Activated naive CD8-positive, alpha-beta T cell treated with anti-CD3 and anti-CD28 coated beads for 36 hours (primary cell): ENCODE results near the gene TRIM2. TPM values are rescaled to one million over a fixed set of nuclear protein-coding genes. Genes with fewer than 3 reads are reported as not detected.

Source experiments
- DNase-seq: peaks from one replicate; pipeline ENCODE4 v3.0.0; 2021
- H3K27ac Mint-ChIP-seq: one replicate; pipeline ENCODE4 v1.8.0; 2022; ENCODE audit warnings: mild to moderate bottlenecking, moderate library complexity, mixed read lengths
- H3K27me3 Mint-ChIP-seq: one replicate; pipeline ENCODE4 v1.8.0; 2022; ENCODE audit warnings: mild to moderate bottlenecking, mixed read lengths
- H3K36me3 Mint-ChIP-seq: one replicate; pipeline ENCODE4 v1.8.0; 2021; ENCODE audit warnings: mild to moderate bottlenecking, mixed read lengths
- H3K4me1 Mint-ChIP-seq: one replicate; pipeline ENCODE4 v1.8.0; 2021; ENCODE audit warnings: mixed read lengths
- H3K4me3 Mint-ChIP-seq: one replicate; pipeline ENCODE4 v1.8.0; 2022; ENCODE audit warnings: mild to moderate bottlenecking, moderate library complexity, mixed read lengths
- H3K9me3 Mint-ChIP-seq: one replicate; pipeline ENCODE4 v1.8.0; 2022; ENCODE audit warnings: mixed read lengths
- total RNA-seq, 2 experiments: library from RNA; stranded (reverse); gene quantifications; one replicate each; pipeline ENCODE4 v1.2.3, GENCODE V29; 2021

Gene TRIM2
- total RNA-seq, 2 experiments from 2014 or later: 0.54 to 0.76 TPM

DNA sequence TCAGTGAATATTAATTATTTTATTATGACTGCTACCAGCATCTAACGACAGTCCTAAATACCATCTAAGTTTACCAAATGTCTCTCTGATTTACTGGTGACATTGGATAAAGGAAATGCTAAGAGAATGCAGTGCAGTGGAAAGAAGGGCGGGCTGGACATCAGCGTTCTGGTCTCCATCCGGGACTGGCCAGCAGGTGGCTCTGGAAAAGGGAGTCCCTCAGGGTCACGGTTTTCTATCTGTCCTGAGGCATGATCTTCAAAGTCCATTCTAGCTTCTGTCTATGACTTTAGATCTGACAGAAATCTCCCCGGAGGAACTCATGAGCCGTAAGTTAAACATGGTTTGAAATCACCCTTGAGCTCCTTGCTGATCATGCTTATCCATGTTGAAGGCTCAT is 3.3 kb downstream of the TRIM2 start:
- H3K9me3 Mint-ChIP-seq: peaks cover 3% of the 10 kb centered on the region
- H3K27me3 Mint-ChIP-seq: no peaks in the 10 kb centered on the region
- H3K4me1 Mint-ChIP-seq: peaks cover 31% of the 10 kb centered on the region
- H3K27ac Mint-ChIP-seq: no peak overlapping the region
- no peaks in the 10 kb centered on the region for H3K36me3 Mint-ChIP-seq
- H3K4me3 Mint-ChIP-seq: no peak overlapping the region
- no peak for DNase-seq

DNA sequence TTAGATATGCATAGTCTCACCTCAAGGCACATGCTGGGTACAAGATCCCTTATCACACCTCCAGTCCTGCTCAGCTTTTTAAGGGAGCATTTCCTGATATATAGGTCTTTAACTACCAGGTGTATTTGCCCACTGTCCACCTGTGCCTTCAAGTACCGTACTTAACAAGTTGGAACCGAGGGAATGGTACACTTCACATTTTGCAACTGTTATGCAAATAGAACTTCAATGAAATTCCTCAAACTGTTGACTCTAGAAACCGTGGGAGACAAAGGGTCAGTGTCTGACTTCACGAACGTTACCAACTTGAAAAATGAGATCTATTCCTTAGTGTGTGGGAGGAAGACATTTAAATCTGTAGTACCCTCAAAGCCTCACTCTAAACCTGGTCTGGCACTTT is 5.2 kb downstream of the TRIM2 start:
- H3K27ac Mint-ChIP-seq: no peak overlapping the region
- no peak overlapping the region for H3K4me3 Mint-ChIP-seq
- no peaks in the 10 kb centered on the region for H3K36me3 Mint-ChIP-seq
- no peak for DNase-seq
- H3K27me3 Mint-ChIP-seq: no peaks in the 10 kb centered on the region
- peaks cover 35% of the 10 kb centered on the region for H3K4me1 Mint-ChIP-seq
- H3K9me3 Mint-ChIP-seq: peaks cover 3% of the 10 kb centered on the region

DNA sequence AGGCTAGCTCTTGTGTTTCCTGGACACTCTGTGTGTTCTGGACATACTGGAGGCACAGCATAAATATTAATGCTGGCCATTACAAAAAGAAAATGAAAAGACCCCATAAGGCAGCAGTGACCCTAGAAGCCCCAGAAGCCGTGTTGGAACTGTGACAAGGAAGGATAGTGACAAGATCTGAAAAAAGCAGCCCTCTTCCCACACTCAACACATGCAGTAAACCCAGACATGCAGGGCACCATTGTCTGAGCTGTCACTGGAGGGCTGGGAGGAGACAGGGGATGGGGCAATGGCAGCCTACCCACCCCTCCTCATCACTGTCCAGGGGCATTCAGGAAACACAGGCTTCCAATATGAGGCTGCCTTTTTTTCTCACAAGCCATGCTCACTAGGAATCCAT is 6.5 kb downstream of the TRIM2 start:
- Mint-ChIP-seq H3K27me3 (no peaks in the 10 kb centered on the region), H3K4me1 (peaks cover 24% of the 10 kb centered on the region), H3K4me3 (no peak overlapping the region), H3K27ac (no peak overlapping the region), H3K9me3 (peaks cover 3% of the 10 kb centered on the region), H3K36me3 (no peaks in the 10 kb centered on the region)
- no peak for DNase-seq

DNA sequence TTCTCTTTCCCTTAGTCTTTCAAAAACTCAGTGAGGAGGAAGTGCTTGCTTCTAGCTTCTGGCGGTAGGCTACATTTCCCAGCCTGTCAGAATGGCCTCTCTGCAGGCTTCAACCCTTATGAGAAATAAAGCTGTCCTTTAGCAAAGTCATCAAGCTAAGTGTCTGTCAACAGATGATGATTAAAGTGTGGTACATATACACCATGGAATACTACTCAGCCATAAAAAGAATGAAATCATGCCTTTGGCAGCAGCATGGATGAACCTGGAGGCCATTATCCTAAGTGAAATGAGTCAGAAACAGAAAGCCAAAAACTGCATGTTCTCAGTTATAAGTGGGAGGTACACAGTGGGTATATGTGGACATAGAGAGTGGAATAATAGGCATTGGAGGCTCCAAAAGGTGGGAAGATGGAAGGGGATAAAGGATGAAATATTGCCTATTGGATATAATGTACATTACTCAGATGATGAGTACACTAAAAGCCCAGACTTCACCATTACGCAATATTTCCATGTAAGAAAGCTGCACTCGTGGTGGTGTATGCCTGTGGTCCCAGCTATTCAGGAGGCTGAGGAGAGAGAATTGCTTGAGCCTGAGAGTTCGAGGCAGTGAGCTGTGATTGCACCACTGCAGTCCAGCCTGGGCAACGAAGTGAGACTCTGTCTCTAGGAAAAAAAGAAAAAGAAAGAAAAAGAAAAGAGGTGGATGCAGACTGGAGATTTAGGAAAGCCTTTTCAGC is 7.9 kb downstream of the TRIM2 start:
- no peaks in the 10 kb centered on the region for H3K36me3 Mint-ChIP-seq
- H3K9me3 Mint-ChIP-seq: peaks cover 3% of the 10 kb centered on the region
- peak overlapping the region; percentile 44 for H3K4me3 Mint-ChIP-seq
- peaks cover 12% of the 10 kb centered on the region for H3K4me1 Mint-ChIP-seq
- no peak for DNase-seq
- H3K27me3 Mint-ChIP-seq: no peaks in the 10 kb centered on the region
- H3K27ac Mint-ChIP-seq: peak overlapping the region; percentile 34

DNA sequence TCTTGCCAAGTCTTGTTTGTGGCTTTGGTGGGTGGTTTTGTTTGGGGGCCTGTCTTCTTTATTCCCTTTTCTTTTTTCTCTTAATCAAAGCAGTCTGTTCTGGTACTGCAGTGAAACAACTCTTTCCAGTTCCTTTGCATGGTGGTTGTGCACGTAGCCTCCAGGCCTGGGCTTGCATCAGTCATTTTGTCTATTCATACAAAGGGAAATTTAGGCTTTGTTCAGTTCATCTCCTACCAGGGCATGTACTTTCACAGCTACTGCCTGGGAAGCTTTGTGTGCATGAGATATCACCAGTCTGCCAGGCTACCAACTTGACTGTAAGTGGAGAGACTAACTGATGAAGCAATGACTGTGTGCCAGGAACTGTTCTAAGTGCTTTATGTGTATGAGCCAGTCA is 8.5 kb downstream of the TRIM2 start:
- H3K36me3 Mint-ChIP-seq: no peaks in the 10 kb centered on the region
- H3K9me3 Mint-ChIP-seq: peaks cover 3% of the 10 kb centered on the region
- no peak overlapping the region for H3K27ac Mint-ChIP-seq
- H3K4me3 Mint-ChIP-seq: peak overlapping the region; percentile 44
- no peak for DNase-seq
- no peaks in the 10 kb centered on the region for H3K27me3 Mint-ChIP-seq
- H3K4me1 Mint-ChIP-seq: peaks cover 11% of the 10 kb centered on the region

DNA sequence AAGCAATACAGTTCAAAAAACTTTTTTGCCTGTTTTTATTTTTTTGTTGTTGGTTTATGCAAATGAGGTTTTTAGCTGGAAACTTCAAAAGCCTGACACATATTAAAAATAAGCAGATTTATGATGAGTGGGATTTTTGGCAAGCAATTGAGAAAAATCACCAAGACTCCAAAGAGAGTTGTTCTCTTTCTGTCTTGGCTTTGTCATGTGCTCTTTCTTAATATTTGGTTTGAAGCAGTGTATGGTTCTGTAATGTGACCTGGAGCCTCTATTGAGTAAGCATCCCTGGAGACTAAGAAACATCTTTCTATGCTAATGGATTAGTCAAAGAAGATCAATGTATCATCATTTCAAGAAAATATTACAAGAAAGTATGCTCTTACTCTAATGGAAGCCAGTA is 11.7 kb downstream of the TRIM2 start:
- peaks cover 15% of the 10 kb centered on the region for H3K4me1 Mint-ChIP-seq
- no peak for DNase-seq
- peaks cover 5% of the 10 kb centered on the region for H3K27me3 Mint-ChIP-seq
- H3K4me3 Mint-ChIP-seq: no peak overlapping the region
- peaks cover 3% of the 10 kb centered on the region for H3K9me3 Mint-ChIP-seq
- H3K27ac Mint-ChIP-seq: no peak overlapping the region
- no peaks in the 10 kb centered on the region for H3K36me3 Mint-ChIP-seq

DNA sequence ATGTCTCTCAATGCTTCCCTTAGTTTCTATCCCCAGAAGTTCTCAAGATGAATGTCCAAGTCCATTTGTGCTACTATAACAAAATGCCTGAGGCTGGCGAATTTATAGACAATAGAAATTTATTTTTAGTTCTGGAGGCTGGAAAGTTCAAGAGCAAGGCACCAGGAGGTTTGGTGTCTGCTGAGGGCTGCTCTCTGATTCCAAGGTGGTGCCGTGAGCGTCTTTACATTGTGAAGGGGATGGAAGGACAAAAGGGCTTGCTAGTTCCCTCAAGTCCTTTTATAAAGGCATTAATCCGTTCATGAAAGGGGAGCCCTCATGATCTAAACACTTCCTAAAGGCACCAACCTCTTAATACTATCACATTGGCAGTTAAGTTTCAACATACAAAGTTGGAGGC is 12.3 kb downstream of the TRIM2 start:
- Mint-ChIP-seq H3K9me3 (peaks cover 3% of the 10 kb centered on the region), H3K27me3 (peaks cover 8% of the 10 kb centered on the region), H3K4me3 (no peak overlapping the region), H3K36me3 (no peaks in the 10 kb centered on the region), H3K27ac (no peak overlapping the region), H3K4me1 (peaks cover 20% of the 10 kb centered on the region)
- DNase-seq: no peak

DNA sequence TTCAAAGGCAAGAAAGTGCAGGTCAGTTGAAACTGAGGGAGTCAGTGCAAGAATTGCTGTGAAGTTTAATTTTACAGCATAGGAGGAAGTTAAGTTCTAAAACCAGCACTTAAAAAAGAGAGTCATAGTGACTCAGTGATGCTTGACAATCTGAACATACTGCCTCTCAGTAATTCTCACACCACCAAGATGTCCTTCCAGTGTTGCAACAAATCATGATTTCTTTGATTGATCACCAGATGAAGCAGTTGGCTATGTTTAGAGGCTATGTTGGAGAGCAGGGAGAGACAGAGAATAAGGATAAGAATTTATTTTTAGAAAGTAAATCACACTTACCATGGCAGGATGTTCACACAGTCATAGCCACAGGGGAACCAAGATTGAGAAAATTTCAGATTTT is 13.2 kb downstream of the TRIM2 start:
- no peak overlapping the region for H3K27ac Mint-ChIP-seq
- H3K36me3 Mint-ChIP-seq: no peaks in the 10 kb centered on the region
- no peaks in the 10 kb centered on the region for H3K9me3 Mint-ChIP-seq
- H3K4me3 Mint-ChIP-seq: no peak overlapping the region
- peaks cover 12% of the 10 kb centered on the region for H3K27me3 Mint-ChIP-seq
- no peak for DNase-seq
- H3K4me1 Mint-ChIP-seq: peaks cover 21% of the 10 kb centered on the region

DNA sequence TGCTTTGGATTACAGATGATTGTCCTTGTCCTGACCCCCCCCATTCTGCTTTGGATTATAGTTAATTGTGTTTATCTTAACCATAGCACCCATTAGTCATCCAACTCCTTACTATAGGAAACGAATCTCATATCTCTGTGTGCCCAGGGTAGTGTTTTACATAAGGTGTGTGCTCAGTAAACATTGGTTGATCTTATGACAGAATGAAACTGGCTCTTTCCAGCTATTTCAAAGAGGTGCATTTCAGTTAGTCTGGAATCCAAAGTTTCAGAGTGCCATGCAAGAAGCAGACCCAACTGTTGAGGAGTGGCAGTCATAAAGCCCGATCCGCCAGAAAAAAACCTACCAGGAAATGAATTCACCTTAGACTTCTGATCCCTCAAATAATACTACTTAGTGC is 14.7 kb downstream of the TRIM2 start:
- Mint-ChIP-seq H3K27me3 (peaks cover 21% of the 10 kb centered on the region), H3K9me3 (no peaks in the 10 kb centered on the region), H3K36me3 (no peaks in the 10 kb centered on the region), H3K27ac (no peak overlapping the region), H3K4me1 (peaks cover 24% of the 10 kb centered on the region), H3K4me3 (no peak overlapping the region)
- DNase-seq: no peak

DNA sequence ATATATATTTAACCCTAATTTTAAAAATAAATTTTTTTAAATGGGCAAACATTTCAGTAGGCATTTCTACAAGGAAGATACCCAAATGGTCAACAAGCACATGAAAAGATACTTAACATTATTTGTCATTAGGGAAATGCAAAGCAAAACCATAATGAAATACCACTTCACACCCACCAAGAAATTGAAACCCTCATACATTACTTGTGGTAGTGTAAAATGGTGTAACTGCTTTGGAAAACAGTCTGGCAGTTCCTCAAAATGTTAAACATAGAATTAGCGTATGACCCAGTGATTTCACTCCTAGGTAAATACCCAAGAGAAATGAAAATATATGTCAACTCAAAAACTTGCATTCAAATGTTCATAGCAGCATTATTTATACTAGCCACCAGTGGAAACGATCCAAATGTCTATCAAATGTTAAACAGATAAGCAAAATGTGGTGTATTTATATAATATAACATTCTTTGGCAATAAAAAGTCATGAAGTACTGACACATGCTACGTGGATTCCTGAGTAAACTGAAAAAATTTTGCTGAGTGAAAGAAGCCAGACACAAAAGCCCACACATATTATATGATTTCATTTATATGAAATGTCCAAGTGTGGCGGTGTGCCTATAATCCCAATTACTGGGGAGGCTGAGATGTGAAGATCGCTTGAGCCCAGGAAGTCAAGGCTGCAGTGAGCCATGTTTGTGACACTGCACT is 16.6 kb downstream of the TRIM2 start:
- DNase-seq: no peak
- H3K27ac Mint-ChIP-seq: no peak overlapping the region
- H3K4me1 Mint-ChIP-seq: peaks cover 39% of the 10 kb centered on the region
- peaks cover 9% of the 10 kb centered on the region for H3K36me3 Mint-ChIP-seq
- H3K27me3 Mint-ChIP-seq: peaks cover 29% of the 10 kb centered on the region
- H3K4me3 Mint-ChIP-seq: no peak overlapping the region
- H3K9me3 Mint-ChIP-seq: peaks cover 9% of the 10 kb centered on the region

DNA sequence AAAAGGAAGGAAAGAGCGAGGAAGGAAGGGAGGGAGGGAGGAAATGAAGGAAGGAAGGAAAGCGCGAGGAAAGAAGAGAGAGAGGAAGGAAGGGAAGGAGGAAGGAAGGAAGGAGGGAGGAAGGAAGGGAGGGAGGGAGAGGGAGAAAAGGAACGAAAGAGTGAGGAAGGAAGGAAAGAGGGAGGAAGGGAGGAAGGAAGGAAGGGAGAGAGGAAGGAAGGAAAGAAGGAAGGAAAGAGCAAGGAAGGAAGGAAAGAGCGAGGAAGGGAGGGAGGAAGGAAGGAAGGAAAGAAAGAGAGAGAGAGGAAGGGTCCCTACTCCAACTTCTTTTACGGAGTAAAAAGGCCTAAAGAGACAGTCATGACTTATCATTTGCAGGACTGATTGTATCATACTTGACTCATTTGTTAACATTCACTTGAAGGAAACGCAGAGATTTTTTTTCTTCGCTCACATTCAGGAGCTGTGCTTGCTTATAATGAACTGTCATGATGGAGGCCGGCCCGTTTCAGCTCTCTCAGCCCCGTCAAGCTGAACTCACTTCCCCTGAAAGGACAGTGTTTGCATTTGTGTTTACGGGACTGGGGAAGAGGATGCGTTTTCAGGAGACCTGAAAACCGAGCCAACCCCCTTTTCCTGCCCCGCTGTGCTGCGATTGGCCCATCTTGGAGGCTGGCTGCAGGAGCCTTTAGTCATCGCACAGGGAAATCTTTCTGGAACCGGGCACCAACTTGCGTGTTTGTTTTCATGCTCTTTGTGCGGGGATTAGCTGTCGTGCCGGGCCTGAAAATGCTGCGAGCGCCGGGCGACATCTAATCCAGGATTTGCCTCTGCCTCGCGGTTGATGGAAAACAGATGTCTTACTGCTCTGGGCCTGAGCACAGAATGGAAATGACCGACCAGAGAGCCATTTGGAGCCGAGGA is 17.8 kb downstream of the TRIM2 start:
- H3K9me3 Mint-ChIP-seq: peaks cover 9% of the 10 kb centered on the region
- H3K4me3 Mint-ChIP-seq: peak overlapping the region; percentile 79
- H3K27me3 Mint-ChIP-seq: peaks cover 29% of the 10 kb centered on the region
- no peak overlapping the region for H3K27ac Mint-ChIP-seq
- peak; percentile 16 for DNase-seq
- peaks cover 9% of the 10 kb centered on the region for H3K36me3 Mint-ChIP-seq
- H3K4me1 Mint-ChIP-seq: peaks cover 39% of the 10 kb centered on the region

DNA sequence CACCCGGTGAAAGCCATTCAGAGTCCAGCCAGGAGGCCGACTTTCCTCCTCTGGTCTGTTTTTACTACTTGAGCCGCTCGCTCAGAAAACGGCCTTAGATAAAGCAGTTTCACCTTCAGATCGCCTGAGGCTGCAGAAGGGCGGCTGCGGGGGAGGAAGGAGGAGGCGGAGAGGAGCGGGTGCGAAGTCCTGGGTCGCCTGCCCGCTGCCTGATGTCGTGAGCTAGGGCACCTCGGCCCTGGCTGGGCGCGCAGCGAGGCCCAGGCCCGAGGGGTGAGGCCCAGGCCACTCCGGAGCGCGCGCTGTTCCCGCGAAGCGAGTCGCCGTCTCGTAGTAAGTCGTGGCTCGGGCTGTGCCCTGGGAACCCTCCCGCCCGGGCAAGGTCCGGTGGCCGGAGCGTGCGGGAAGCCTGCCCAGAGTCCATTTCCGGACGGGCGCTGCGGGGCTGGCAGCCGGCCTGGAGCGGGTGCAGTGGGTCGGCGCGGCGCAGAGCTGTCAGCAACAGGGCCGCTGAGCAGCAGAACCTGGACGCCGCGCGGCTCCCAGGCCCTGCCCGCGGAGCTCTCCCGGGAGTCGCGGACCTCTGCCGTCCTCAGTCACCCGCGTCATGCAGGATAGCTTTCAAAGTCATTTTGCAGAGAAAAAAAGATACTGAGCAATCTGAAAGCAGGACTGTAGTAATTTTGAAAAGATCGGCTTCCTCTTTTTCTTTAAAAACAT is 18.6 kb downstream of the TRIM2 start:
- Mint-ChIP-seq H3K27ac (peak overlapping the region; percentile 39), H3K4me1 (peaks cover 39% of the 10 kb centered on the region)

DNA sequence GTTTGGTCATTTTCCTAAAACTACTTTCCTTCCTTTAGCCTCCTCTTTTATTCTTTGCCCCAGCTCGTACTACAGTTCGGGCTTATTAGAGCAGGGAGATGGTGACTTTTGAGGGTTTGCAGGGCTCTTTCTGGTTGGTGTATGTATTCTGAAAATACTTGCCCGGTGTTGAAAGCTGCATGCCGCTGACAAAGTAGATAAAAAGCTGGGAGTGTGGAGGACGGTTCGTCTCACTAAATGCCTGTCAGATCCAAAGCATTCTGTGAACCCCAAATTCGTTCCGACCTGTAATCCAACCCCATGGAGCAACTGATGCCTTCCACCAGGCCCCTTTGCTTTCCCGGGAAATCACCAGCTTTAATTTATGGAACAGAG is 19.2 kb downstream of the TRIM2 start:
- Mint-ChIP-seq H3K9me3 (peaks cover 9% of the 10 kb centered on the region), H3K27me3 (peaks cover 32% of the 10 kb centered on the region), H3K4me3 (peak overlapping the region; percentile 79), H3K4me1 (peaks cover 39% of the 10 kb centered on the region), H3K27ac (peak overlapping the region; percentile 39), H3K36me3 (peaks cover 9% of the 10 kb centered on the region)
- DNase-seq: no peak

More for the DNA sequence above, 18.6 kb downstream of the TRIM2 start:
- H3K4me3 Mint-ChIP-seq: peak overlapping the region; percentile 79
- H3K27me3 Mint-ChIP-seq: peaks cover 32% of the 10 kb centered on the region
- H3K9me3 Mint-ChIP-seq: peaks cover 9% of the 10 kb centered on the region
- peaks cover 9% of the 10 kb centered on the region for H3K36me3 Mint-ChIP-seq
- peak; percentile 34 for DNase-seq

DNA sequence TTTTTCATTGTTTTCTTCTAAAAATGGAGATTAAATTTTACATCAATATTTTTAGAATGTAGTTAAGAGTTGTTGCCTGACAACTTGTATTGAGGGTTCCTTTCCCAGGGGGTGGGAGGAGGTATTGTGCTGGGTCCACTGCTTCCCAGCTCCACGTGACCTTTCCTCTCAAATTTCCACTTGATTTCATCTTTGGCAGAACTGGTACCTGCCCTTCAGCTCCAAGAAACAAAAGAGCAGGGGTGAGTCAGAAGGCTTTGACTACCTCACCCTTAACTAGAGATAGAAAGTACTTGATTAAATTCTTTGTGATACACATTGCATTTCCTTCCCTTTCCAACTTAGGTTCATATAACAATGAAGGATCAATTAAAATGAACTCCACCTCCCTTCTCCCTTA is 19.7 kb downstream of the TRIM2 start:
- Mint-ChIP-seq H3K27me3 (peaks cover 32% of the 10 kb centered on the region), H3K27ac (no peak overlapping the region)

More for the DNA sequence above, 19.7 kb downstream of the TRIM2 start:
- H3K36me3 Mint-ChIP-seq: peaks cover 9% of the 10 kb centered on the region
- peaks cover 42% of the 10 kb centered on the region for H3K4me1 Mint-ChIP-seq
- peak overlapping the region; percentile 50 for H3K4me3 Mint-ChIP-seq
- no peak for DNase-seq
- peaks cover 9% of the 10 kb centered on the region for H3K9me3 Mint-ChIP-seq
